Dendritic cell treated with granulocyte-macrophage colony-stimulating factor and Interleukin-4, amounts not matched to agents 40 ng/mL and 50 ng/mL, for 4 days (primary cell): ENCODE results near the gene MRPL41.
"Not testable (repeated sequence)": the region's sequence is repeated elsewhere in the genome, so short reads cannot be mapped to it uniquely, and the experiment has no call there.

Source experiments
- H3K27ac Mint-ChIP-seq: one replicate; pipeline ENCODE4 v1.8.0; 2022; ENCODE audit warnings: mild to moderate bottlenecking, mixed read lengths
- H3K27me3 Mint-ChIP-seq: one replicate; pipeline ENCODE4 v1.8.0; 2022; ENCODE audit warnings: mild to moderate bottlenecking, mixed read lengths
- H3K36me3 Mint-ChIP-seq: one replicate; pipeline ENCODE4 v1.8.0; 2022; ENCODE audit warnings: low read depth, mixed read lengths
- H3K4me1 Mint-ChIP-seq: one replicate; pipeline ENCODE4 v1.8.0; 2022; ENCODE audit warnings: low read depth, mixed read lengths
- H3K4me3 Mint-ChIP-seq: one replicate; pipeline ENCODE4 v1.8.0; 2022; ENCODE audit warnings: mild to moderate bottlenecking, moderate library complexity, mixed read lengths
- H3K9me3 Mint-ChIP-seq: one replicate; pipeline ENCODE4 v1.8.0; 2022; ENCODE audit warnings: mixed read lengths
- intact Hi-C: fragments of 100-400 bp; cut with micrococcal nuclease; formaldehyde crosslinking; loops from one replicate; pipeline ENCODE4 v1.15.0; 2022

The MRPL41 gene

GRCh38 chr9:137551264-137552021, at the start of gene MRPL41:
Gene MRPL41, plus strand, starts transcription at chr9:137551879. Its CDS starts 203 bp downstream, at chr9:137552082.
- peaks cover 45% of the 10 kb centered on the region for H3K36me3 Mint-ChIP-seq
- peak within 1 kb of the TSS; percentile 85 for H3K27ac Mint-ChIP-seq
- H3K27me3 Mint-ChIP-seq = peaks cover 3% of the 10 kb centered on the region
- H3K4me1 Mint-ChIP-seq = peaks cover 28% of the 10 kb centered on the region
- no peaks in the 10 kb centered on the region for H3K9me3 Mint-ChIP-seq
- peak within 1 kb of the TSS; percentile 85 for H3K4me3 Mint-ChIP-seq
- intact Hi-C loops = loop anchor here (5.0 kb wide), 1 partner anchor 41 kb away; the partner anchor contains the start of gene ZMYND19

GRCh38 chr9:137502008-137502911, 49.4 kb upstream of the MRPL41 start:
- Mint-ChIP-seq H3K4me3 (no peak overlapping the region), H3K36me3 (peaks cover 26% of the 10 kb centered on the region), H3K4me1 (peaks cover 4% of the 10 kb centered on the region), H3K27ac (peak overlapping the region; percentile 59), H3K9me3 (peaks cover 23% of the 10 kb centered on the region), H3K27me3 (peaks cover 4% of the 10 kb centered on the region)
- intact Hi-C loops = no loop called here

- intact Hi-C loops = no loop called here
- Mint-ChIP-seq H3K4me1 (peaks cover 4% of the 10 kb centered on the region), H3K4me3 (no peak overlapping the region)
These were observed 47.3 kb upstream of the MRPL41 start for GRCh38 chr9:137504432-137504777.

GRCh38 chr9:137505421-137506140, 46.1 kb upstream of the MRPL41 start:
- intact Hi-C loops = no loop called here
- H3K4me3 Mint-ChIP-seq = no peak overlapping the region
- H3K4me1 Mint-ChIP-seq = peaks cover 4% of the 10 kb centered on the region
- peaks cover 26% of the 10 kb centered on the region for H3K36me3 Mint-ChIP-seq
- no peak overlapping the region for H3K27ac Mint-ChIP-seq
- peaks cover 6% of the 10 kb centered on the region for H3K27me3 Mint-ChIP-seq
- peaks cover 30% of the 10 kb centered on the region for H3K9me3 Mint-ChIP-seq

More at GRCh38 chr9:137504432-137504777, 47.3 kb upstream of the MRPL41 start:
- Mint-ChIP-seq H3K27me3 (peaks cover 6% of the 10 kb centered on the region), H3K36me3 (peaks cover 30% of the 10 kb centered on the region), H3K9me3 (peaks cover 25% of the 10 kb centered on the region), H3K27ac (no peak overlapping the region)

GRCh38 chr9:137506274-137506673, 45.4 kb upstream of the MRPL41 start:
- no peak overlapping the region for H3K27ac Mint-ChIP-seq

GRCh38 chr9:137506702-137507171, 44.9 kb upstream of the MRPL41 start:
- Mint-ChIP-seq H3K4me3 (no peak overlapping the region), H3K36me3 (peaks cover 26% of the 10 kb centered on the region), H3K4me1 (peaks cover 4% of the 10 kb centered on the region)

More at GRCh38 chr9:137506274-137506673, 45.4 kb upstream of the MRPL41 start:
- peaks cover 30% of the 10 kb centered on the region for H3K9me3 Mint-ChIP-seq
- H3K27me3 Mint-ChIP-seq = peaks cover 6% of the 10 kb centered on the region
- intact Hi-C loops = no loop called here
- peaks cover 26% of the 10 kb centered on the region for H3K36me3 Mint-ChIP-seq
- peaks cover 4% of the 10 kb centered on the region for H3K4me1 Mint-ChIP-seq
- H3K4me3 Mint-ChIP-seq = no peak overlapping the region

GRCh38 chr9:137509198-137509597, 42.5 kb upstream of the MRPL41 start:
- Mint-ChIP-seq H3K4me3 (no peak overlapping the region), H3K36me3 (peaks cover 6% of the 10 kb centered on the region), H3K27me3 (peaks cover 6% of the 10 kb centered on the region), H3K4me1 (peaks cover 5% of the 10 kb centered on the region), H3K27ac (no peak overlapping the region), H3K9me3 (peaks cover 8% of the 10 kb centered on the region)
- intact Hi-C loops = no loop called here

More at GRCh38 chr9:137506702-137507171, 44.9 kb upstream of the MRPL41 start:
- Mint-ChIP-seq H3K27ac (no peak overlapping the region), H3K27me3 (peaks cover 6% of the 10 kb centered on the region), H3K9me3 (peaks cover 30% of the 10 kb centered on the region)
- intact Hi-C loops = no loop called here

GRCh38 chr9:137511126-137511525, 40.6 kb upstream of the MRPL41 start:
- H3K27me3 Mint-ChIP-seq, H3K4me3 Mint-ChIP-seq, H3K27ac Mint-ChIP-seq, H3K9me3 Mint-ChIP-seq, intact Hi-C loops, H3K36me3 Mint-ChIP-seq, H3K4me1 Mint-ChIP-seq: not testable (repeated sequence)

- Mint-ChIP-seq H3K27ac (no peak overlapping the region), H3K4me3 (no peak overlapping the region), H3K27me3 (peaks cover 3% of the 10 kb centered on the region), H3K36me3 (peaks cover 6% of the 10 kb centered on the region), H3K4me1 (peaks cover 5% of the 10 kb centered on the region), H3K9me3 (peaks cover 7% of the 10 kb centered on the region)
- intact Hi-C loops = no loop called here
These were observed 39.8 kb upstream of the MRPL41 start for GRCh38 chr9:137511758-137512463.

- H3K4me1 Mint-ChIP-seq, intact Hi-C loops, H3K9me3 Mint-ChIP-seq, H3K36me3 Mint-ChIP-seq, H3K27ac Mint-ChIP-seq, H3K4me3 Mint-ChIP-seq, H3K27me3 Mint-ChIP-seq: not testable (repeated sequence)
These were observed 38.5 kb upstream of the MRPL41 start for GRCh38 chr9:137513136-137513535.

- H3K4me1 Mint-ChIP-seq, H3K27me3 Mint-ChIP-seq, H3K36me3 Mint-ChIP-seq, intact Hi-C loops, H3K9me3 Mint-ChIP-seq, H3K27ac Mint-ChIP-seq, H3K4me3 Mint-ChIP-seq: not testable (repeated sequence)
These were observed 37.7 kb upstream of the MRPL41 start for GRCh38 chr9:137513801-137514570.

- Mint-ChIP-seq H3K27ac (no peak overlapping the region), H3K9me3 (peaks cover 1% of the 10 kb centered on the region), H3K4me3 (no peak overlapping the region), H3K36me3 (no peaks in the 10 kb centered on the region), H3K4me1 (peaks cover 5% of the 10 kb centered on the region), H3K27me3 (no peaks in the 10 kb centered on the region)
- intact Hi-C loops = no loop called here
These were observed 36.9 kb upstream of the MRPL41 start for GRCh38 chr9:137514691-137515337.
